ENCODE results near the gene PNMA6A. TPM values are rescaled to one million over a fixed set of nuclear protein-coding genes. Genes with fewer than 3 reads are reported as not detected.
"Not testable (repeated sequence)": the region's sequence is repeated elsewhere in the genome, so short reads cannot be mapped to it uniquely, and the experiment has no call there.

PNMA6A gene
- total RNA-seq, 1 donor from 2014 or later, result 0.32 TPM

DNA sequence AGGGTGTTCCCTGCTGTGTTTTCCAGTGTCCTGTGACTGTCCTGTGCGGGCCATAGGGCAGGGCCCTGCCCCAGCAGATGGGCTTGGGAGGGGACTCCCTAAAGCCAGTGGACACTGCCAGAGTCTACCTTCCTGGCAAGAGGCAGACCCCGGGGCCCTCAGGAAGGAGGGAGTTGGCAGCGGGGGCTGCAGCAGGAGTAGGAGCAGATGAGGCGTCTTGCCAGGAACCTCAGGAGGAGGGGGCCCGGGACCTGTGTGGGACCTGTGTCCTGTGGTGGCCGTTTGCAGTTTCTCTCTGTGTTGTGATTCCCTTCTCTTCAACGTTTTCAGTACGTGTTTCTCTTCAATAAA lies 12.2 kb upstream of the PNMA6A start:
- Histone ChIP-seq H3K4me3 (no peak overlapping the region), H3K9me3 (no peaks in the 10 kb centered on the region), H3K27ac (no peak overlapping the region), H3K4me1 (no peaks in the 10 kb centered on the region), H3K36me3 (no peaks in the 10 kb centered on the region), H3K27me3 (no peaks in the 10 kb centered on the region)
- TF ChIP-seq, protein P1, sequence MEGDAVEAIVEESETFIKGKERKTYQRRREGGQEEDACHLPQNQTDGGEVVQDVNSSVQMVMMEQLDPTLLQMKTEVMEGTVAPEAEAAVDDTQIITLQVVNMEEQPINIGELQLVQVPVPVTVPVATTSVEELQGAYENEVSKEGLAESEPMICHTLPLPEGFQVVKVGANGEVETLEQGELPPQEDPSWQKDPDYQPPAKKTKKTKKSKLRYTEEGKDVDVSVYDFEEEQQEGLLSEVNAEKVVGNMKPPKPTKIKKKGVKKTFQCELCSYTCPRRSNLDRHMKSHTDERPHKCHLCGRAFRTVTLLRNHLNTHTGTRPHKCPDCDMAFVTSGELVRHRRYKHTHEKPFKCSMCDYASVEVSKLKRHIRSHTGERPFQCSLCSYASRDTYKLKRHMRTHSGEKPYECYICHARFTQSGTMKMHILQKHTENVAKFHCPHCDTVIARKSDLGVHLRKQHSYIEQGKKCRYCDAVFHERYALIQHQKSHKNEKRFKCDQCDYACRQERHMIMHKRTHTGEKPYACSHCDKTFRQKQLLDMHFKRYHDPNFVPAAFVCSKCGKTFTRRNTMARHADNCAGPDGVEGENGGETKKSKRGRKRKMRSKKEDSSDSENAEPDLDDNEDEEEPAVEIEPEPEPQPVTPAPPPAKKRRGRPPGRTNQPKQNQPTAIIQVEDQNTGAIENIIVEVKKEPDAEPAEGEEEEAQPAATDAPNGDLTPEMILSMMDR (IDR thresholded peaks at IDR 0.05), result no peak
- DNase-seq (ENCODE audit: low spot score in 2 of 2), result no peak
- intact Hi-C loops (cut with DNase I), result no loop called here

GRCh38 chrX:153061732-153062131 lies 10.5 kb upstream of the PNMA6A start:
- DNase-seq (ENCODE audit: low spot score in 2 of 2), result no peak
- no peaks in the 10 kb centered on the region for H3K9me3 ChIP-seq
- H3K27me3 ChIP-seq, result no peaks in the 10 kb centered on the region
- intact Hi-C loops (cut with DNase I), result no loop called here
- H3K4me1 ChIP-seq, result no peaks in the 10 kb centered on the region
- no peak overlapping the region for H3K27ac ChIP-seq
- no peaks in the 10 kb centered on the region for H3K36me3 ChIP-seq
- TF ChIP-seq, protein P1 (IDR thresholded peaks at IDR 0.05), result no peak
- no peak overlapping the region for H3K4me3 ChIP-seq

DNA sequence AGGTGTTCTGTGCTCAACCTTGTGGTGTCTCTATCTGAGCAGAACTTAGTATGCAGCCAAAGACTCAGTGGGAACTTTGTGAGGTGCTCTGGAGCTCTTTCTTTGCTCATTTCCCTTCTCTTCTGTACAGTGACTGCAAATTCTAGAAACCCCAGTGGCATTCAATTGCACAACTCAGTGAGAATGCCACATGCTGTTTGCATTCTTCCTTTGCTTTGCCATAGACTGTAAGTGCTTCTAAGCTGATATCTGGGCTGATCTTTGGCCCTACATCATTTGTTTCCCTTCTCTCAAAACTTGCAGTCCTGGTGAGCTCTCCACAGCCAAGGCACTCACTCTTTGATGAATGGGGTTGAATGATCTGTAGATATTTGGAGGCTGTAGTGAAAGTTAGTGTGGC lies 8.9 kb upstream of the PNMA6A start:
- Histone ChIP-seq H3K27me3 (no peaks in the 10 kb centered on the region), H3K4me1 (no peaks in the 10 kb centered on the region), H3K4me3 (no peak overlapping the region), H3K9me3 (no peaks in the 10 kb centered on the region), H3K36me3 (no peaks in the 10 kb centered on the region), H3K27ac (no peak overlapping the region)
- DNase-seq (ENCODE audit: low spot score in 2 of 2), result no peak
- TF ChIP-seq, protein P1 (IDR thresholded peaks at IDR 0.05), result no peak
- intact Hi-C loops (cut with DNase I), result no loop called here

GRCh38 chrX:153064061-153064460 lies 8.2 kb upstream of the PNMA6A start:
- H3K4me3 ChIP-seq, result no peak overlapping the region
- no peak overlapping the region for H3K27ac ChIP-seq
- no peaks in the 10 kb centered on the region for H3K27me3 ChIP-seq
- no peaks in the 10 kb centered on the region for H3K4me1 ChIP-seq
- no peak for DNase-seq (ENCODE audit: low spot score in 2 of 2)
- H3K36me3 ChIP-seq, result no peaks in the 10 kb centered on the region
- H3K9me3 ChIP-seq, result no peaks in the 10 kb centered on the region
- TF ChIP-seq, protein P1 (IDR thresholded peaks at IDR 0.05), result no peak
- intact Hi-C loops (cut with DNase I), result no loop called here

GRCh38 chrX:153065389-153065788 lies 6.9 kb upstream of the PNMA6A start:
- Histone ChIP-seq H3K9me3 (no peaks in the 10 kb centered on the region), H3K36me3 (no peaks in the 10 kb centered on the region), H3K27ac (no peak overlapping the region), H3K27me3 (no peaks in the 10 kb centered on the region), H3K4me1 (no peaks in the 10 kb centered on the region), H3K4me3 (no peak overlapping the region)
- no peak for DNase-seq (ENCODE audit: low spot score in 2 of 2)
- TF ChIP-seq, protein P1 (IDR thresholded peaks at IDR 0.05), result no peak
- intact Hi-C loops (cut with DNase I), result no loop called here

DNA sequence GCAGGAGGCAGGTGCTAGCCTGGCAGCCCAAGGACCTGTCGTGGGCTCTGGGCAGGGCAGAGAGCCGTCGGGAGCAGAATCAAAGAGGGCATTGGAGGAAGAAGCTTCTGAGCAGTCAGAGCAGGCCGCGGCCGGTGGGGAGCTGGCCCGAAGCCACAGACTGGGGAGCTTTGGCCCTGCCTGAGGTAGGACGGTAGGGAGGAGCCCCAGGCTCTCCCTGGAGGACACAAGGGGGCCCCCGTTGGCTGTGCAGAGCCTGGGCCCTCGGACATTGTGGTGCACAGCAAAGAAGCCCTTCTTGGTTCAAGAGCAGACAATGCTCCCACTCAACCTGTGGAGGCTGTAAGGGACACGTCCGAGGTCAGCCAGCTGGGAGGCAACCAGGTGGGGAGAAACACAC lies 5.9 kb upstream of the PNMA6A start:
- H3K27ac ChIP-seq; H3K27me3 ChIP-seq; intact Hi-C loops (cut with DNase I); H3K4me1 ChIP-seq; H3K36me3 ChIP-seq; DNase-seq (ENCODE audit: low spot score in 2 of 2); H3K9me3 ChIP-seq; H3K4me3 ChIP-seq: not testable (repeated sequence)

GRCh38 chrX:153073331-153073730 lies 1.1 kb downstream of the PNMA6A start:
- intact Hi-C loops (cut with DNase I); H3K4me3 ChIP-seq; H3K27me3 ChIP-seq; H3K9me3 ChIP-seq; H3K36me3 ChIP-seq; H3K4me1 ChIP-seq; H3K27ac ChIP-seq: not testable (repeated sequence)
- peak in 1 of 2 donors; percentile 53 for DNase-seq (ENCODE audit: low spot score in 2 of 2)

Measured in ascending aorta (tissue), 2 donors.